Upper lobe of right lung (tissue), 1 donor: Measurements from ENCODE around the gene PLXNA4. TPM values are rescaled to one million over a fixed set of nuclear protein-coding genes. Genes with fewer than 3 reads are reported as not detected.

Experiments
- ATAC-seq: fragments of 200-7000 bp; cut with Tn5 transposase; one replicate; pipeline ENCODE4 v1.9.1; 2020; ENCODE audit warnings: mild to moderate bottlenecking, moderate library complexity
- DNase-seq: peaks from one replicate; pipeline ENCODE4 v3.0.0-alpha.2; 2020
- H3K27ac ChIP-seq: fragments of 200-600 bp; one replicate; pipeline ENCODE4 v1.8.0; 2022
- H3K27me3 ChIP-seq: fragments of 200-600 bp; one replicate; pipeline ENCODE4 v1.8.0; 2022; ENCODE audit warnings: mild to moderate bottlenecking
- H3K36me3 ChIP-seq: fragments of 200-600 bp; one replicate; pipeline ENCODE4 v1.8.0; 2022
- H3K4me1 ChIP-seq: fragments of 200-600 bp; one replicate; pipeline ENCODE4 v1.8.0; 2022
- H3K4me3 ChIP-seq: fragments of 200-600 bp; one replicate; pipeline ENCODE4 v1.8.0; 2022; ENCODE audit warnings: mild to moderate bottlenecking
- H3K9me3 ChIP-seq: fragments of 200-600 bp; one replicate; pipeline ENCODE4 v1.8.0; 2022
- intact Hi-C: fragments of 100-400 bp; cut with DNase I; formaldehyde crosslinking; loops from one replicate; pipeline ENCODE4 v1.11.0; 2022
- total RNA-seq: library from RNA; stranded (reverse); fragmentation: NEBNext Ultra II Directional; extraction: Animal tissue kit (Norgen Biotek cat#: 25700); gene quantifications from one replicate; pipeline ENCODE4 v1.2.1, GENCODE V29; 2021
- TF ChIP-seq, protein P1 (sequence below): fragments of 200-600 bp; IDR thresholded peaks from one replicate; pipeline ENCODE4 v1.8.0; 2022; ENCODE audit warnings: antibody characterized with exemption
- donor health status: DM: no; HTN: yes; CAD: no; lungs with severe emphysema.

PLXNA4 gene
- total RNA-seq, 1 donor from 2014 or later, result 7.2 TPM

DNA sequence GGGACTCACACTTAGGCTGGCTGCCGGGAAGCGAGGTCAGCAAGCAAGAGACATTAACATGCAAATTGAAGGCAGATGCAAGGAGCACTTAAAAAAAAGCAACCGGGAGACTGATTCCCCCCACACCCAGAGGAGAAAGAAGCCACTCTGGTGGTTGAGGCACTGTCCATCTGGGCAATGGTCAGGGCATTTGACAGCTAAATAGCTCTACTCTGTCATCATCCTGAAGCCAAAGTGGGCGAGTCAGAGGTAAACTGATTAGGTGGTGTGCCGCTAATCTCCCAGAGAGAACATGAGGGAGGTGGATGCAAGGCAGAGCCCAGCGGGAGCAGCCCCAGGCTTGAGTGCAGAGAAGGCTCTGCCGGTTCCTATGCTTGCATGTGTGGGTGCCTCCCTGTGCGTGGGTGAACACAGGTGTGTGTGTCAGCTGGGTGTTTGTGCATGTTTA, 100.6 kb downstream of the PLXNA4 start:
- ATAC-seq (no peak), DNase-seq (peak; percentile 43)
- TF ChIP-seq, protein P1, sequence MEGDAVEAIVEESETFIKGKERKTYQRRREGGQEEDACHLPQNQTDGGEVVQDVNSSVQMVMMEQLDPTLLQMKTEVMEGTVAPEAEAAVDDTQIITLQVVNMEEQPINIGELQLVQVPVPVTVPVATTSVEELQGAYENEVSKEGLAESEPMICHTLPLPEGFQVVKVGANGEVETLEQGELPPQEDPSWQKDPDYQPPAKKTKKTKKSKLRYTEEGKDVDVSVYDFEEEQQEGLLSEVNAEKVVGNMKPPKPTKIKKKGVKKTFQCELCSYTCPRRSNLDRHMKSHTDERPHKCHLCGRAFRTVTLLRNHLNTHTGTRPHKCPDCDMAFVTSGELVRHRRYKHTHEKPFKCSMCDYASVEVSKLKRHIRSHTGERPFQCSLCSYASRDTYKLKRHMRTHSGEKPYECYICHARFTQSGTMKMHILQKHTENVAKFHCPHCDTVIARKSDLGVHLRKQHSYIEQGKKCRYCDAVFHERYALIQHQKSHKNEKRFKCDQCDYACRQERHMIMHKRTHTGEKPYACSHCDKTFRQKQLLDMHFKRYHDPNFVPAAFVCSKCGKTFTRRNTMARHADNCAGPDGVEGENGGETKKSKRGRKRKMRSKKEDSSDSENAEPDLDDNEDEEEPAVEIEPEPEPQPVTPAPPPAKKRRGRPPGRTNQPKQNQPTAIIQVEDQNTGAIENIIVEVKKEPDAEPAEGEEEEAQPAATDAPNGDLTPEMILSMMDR, result no peak
- H3K4me1 ChIP-seq, result peaks cover 3% of the 10 kb centered on the region
- no peaks in the 10 kb centered on the region for H3K27me3 ChIP-seq
- H3K9me3 ChIP-seq, result no peaks in the 10 kb centered on the region
- no peak overlapping the region for H3K4me3 ChIP-seq
- H3K27ac ChIP-seq, result no peak overlapping the region
- H3K36me3 ChIP-seq, result no peaks in the 10 kb centered on the region
- intact Hi-C loops, result no loop called here

DNA sequence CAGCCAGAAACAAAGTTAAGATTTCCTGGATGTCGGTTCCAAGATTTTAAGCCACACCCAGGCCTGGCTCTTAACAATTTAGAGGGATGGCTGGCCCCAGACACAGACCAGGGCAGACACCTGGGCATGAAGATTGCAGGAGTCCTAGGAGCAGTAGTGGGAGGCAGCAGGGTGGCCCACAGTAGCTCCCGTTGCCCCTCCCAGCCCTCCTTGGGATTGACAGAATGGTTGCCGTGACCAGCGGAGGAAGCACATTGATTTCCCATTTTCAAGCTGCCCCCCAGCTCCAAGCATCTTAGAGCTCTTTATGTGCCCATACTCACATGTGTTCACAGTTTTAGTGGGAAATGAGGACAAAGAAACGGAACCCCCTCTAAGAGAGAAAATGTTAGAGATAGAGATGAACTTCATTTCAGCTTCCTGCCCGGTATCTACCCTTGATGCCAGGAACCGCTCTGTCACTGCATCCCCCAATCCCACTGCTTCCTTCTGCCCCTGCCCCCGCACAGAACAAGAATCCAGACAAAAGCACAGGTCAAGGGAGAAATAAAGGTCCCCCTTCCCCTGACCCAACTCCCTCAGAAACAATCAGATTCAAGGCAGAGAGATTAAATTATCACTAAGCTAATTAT, 101.1 kb downstream of the PLXNA4 start:
- ATAC-seq (no peak), DNase-seq (peak; percentile 26)
- intact Hi-C loops, result no loop called here
- Histone ChIP-seq H3K36me3 (no peaks in the 10 kb centered on the region), H3K27me3 (no peaks in the 10 kb centered on the region), H3K4me1 (peaks cover 3% of the 10 kb centered on the region), H3K9me3 (no peaks in the 10 kb centered on the region), H3K27ac (no peak overlapping the region), H3K4me3 (no peak overlapping the region)
- TF ChIP-seq, protein P1, result no peak

DNA sequence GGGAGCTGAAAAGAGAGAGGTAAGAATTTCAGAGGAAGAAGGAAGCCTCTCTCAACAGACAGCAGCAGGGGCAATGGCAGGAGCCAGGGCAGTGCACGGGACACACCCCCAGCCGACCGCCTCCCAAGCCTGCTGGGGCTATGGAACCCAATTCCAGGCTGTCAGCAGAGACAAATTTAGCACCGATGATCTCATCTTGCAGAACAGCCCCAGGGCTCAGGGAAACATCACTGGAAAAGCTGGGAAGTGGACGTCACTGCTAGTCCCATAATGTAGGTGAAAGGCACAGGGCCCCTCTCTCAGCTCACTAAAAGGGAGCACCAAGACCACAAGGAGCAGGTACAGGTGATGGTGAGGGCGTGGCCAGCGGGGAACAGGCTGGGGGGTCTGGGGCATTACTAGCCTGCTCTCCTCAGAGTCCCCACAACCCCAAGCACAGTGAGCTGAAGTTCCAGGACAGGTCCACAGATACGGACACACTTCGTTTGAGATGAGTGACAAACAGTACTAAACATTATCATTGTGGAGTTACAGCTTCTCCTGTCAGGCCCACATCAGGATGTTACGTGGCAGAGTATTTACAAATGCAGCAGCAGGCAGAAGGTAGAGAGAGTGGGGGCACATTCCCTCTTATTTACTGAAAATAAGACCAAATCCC, 103.7 kb downstream of the PLXNA4 start:
- H3K27me3 ChIP-seq, result no peaks in the 10 kb centered on the region
- ATAC-seq (peak; percentile 25), DNase-seq (no peak)
- H3K27ac ChIP-seq, result no peak overlapping the region
- no peaks in the 10 kb centered on the region for H3K36me3 ChIP-seq
- peaks cover 3% of the 10 kb centered on the region for H3K4me1 ChIP-seq
- intact Hi-C loops, result no loop called here
- TF ChIP-seq, protein P1, result no peak
- H3K9me3 ChIP-seq, result no peaks in the 10 kb centered on the region
- no peak overlapping the region for H3K4me3 ChIP-seq

DNA sequence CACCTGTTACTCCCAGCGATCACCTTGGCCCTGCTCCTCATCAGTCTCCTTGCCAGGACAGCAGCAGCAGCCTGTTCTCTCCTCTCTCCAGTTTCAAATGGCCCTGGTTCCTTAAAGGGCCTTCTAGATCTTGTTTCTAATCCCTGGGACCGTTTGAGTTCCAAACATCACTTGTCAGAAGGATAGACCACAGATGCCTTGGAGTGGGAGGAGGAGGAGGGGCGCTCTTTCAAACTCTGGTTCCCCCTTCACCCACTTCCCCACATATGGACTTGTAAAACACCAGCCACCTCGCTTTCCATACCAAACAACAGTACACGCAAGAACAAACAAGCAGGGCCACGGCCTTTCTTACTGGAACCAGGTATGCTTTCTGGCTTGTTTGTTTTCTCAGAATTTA, 104.8 kb downstream of the PLXNA4 start:
- intact Hi-C loops, result no loop called here
- TF ChIP-seq, protein P1, result no peak
- Histone ChIP-seq H3K4me1 (peaks cover 3% of the 10 kb centered on the region), H3K9me3 (no peaks in the 10 kb centered on the region), H3K4me3 (no peak overlapping the region), H3K36me3 (no peaks in the 10 kb centered on the region), H3K27me3 (no peaks in the 10 kb centered on the region), H3K27ac (no peak overlapping the region)
- no peak for DNase-seq
- no peak for ATAC-seq

DNA sequence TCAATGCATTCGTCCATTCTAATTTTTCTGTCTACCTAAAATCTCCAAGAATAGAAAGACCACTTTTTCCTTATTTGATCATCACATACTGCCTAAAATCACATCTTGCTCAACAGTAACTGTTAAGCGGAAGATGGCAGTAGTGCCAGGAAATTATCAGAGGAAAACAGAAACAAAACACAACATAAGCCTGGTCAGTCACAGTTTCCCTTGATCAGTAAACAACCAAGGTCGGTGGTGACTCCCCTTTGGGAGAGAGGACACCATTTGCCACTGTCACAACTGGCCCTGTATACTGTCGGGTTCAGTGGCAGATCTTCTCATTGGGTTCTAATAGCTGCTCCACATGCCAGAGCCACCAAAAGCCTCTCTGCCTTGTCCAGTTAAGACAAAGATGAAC, 106.6 kb downstream of the PLXNA4 start:
- intact Hi-C loops, result no loop called here
- TF ChIP-seq, protein P1, result no peak

More for the DNA sequence above, 106.6 kb downstream of the PLXNA4 start:
- Histone ChIP-seq H3K36me3 (no peaks in the 10 kb centered on the region), H3K27ac (no peak overlapping the region), H3K4me1 (peaks cover 3% of the 10 kb centered on the region), H3K27me3 (no peaks in the 10 kb centered on the region), H3K4me3 (no peak overlapping the region), H3K9me3 (no peaks in the 10 kb centered on the region)
- ATAC-seq (no peak), DNase-seq (no peak)
